GM23248 (cell line): ENCODE results near the gene MBD4.

Experiments used
- EZH2 ChIP-seq: fragments of 200-600 bp; sonication (generic); IDR thresholded peaks from 2 replicates; pipeline ENCODE4 v1.6.1; 2018; ENCODE audit warnings: antibody characterized with exemption, mild to moderate bottlenecking; ENCODE audit not compliant: insufficient read depth, poor library complexity, severe bottlenecking
- EZH2phosphoT487 ChIP-seq: fragments of 200-600 bp; sonication (generic); IDR thresholded peaks from 2 replicates; pipeline ENCODE4 v1.6.1; 2018; ENCODE audit warnings: antibody characterized with exemption, moderate library complexity, mild to moderate bottlenecking, low read depth; ENCODE audit not compliant: insufficient read depth

GRCh38 chr3:129389572-129389937 is 50.2 kb downstream of the MBD4 start:
- no peak for TF ChIP-seq EZH2
- TF ChIP-seq EZH2phosphoT487 = no peak
